ENCODE results near the gene NDUFS2. TPM values are rescaled to one million over a fixed set of nuclear protein-coding genes. Genes with fewer than 3 reads are reported as not detected.

The NDUFS2 gene
- total and polyA plus RNA-seq, 10 of the 15 experiments (the other 5 are each of a cell fraction or from before 2014, with no cell fraction given) = 66.5 to 215 (median 148) TPM

DNA sequence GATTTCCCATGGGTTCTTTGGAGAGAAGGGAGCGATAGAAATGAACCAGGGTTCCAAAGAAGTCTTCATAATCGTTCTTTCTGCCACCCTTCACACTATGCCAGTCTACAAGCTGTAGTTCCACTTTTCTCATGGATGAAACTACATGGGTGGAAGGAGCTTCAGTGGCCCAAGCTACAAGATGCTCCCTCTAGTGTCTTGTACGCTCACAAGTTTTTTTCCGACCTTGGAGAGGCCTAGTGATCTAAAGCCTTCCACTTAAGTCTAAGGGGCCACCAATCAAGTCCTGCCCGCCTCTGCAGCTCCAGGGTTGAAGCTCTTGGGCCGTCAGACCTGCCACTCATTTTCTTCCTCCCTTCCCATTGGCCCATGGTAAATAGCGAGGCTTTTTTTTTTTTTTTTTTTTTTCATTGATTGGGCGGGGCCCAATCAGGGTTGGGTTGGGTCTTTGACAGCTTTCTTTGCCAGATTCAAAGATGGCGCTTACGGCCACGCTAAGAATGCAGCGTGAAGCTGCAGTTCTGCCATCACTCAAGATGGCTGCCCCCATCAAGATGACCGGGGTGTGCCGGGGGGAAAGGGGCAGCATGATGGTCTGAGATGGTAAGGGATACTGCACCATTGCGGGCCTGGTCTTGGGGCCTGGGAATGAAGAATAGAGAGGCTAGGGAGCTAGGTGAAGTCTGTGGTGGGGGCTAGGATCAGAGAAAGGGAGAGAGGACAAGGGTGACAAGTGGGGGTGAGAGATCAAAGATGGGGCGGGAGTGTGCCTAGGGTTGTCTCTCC is 23.6 kb downstream of the NDUFS2 start, which contains the start of gene TOMM40L (continued):
- TF ChIP-seq RAD21 (IDR thresholded peaks at IDR 0.05; ENCODE audit: insufficient read depth, low read depth, low read length) = peak; percentile 61
- TF ChIP-seq, protein P1, sequence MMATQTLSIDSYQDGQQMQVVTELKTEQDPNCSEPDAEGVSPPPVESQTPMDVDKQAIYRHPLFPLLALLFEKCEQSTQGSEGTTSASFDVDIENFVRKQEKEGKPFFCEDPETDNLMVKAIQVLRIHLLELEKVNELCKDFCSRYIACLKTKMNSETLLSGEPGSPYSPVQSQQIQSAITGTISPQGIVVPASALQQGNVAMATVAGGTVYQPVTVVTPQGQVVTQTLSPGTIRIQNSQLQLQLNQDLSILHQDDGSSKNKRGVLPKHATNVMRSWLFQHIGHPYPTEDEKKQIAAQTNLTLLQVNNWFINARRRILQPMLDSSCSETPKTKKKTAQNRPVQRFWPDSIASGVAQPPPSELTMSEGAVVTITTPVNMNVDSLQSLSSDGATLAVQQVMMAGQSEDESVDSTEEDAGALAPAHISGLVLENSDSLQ (IDR thresholded peaks at IDR 0.05) = peak; percentile 99
- TF ChIP-seq, protein P2, sequence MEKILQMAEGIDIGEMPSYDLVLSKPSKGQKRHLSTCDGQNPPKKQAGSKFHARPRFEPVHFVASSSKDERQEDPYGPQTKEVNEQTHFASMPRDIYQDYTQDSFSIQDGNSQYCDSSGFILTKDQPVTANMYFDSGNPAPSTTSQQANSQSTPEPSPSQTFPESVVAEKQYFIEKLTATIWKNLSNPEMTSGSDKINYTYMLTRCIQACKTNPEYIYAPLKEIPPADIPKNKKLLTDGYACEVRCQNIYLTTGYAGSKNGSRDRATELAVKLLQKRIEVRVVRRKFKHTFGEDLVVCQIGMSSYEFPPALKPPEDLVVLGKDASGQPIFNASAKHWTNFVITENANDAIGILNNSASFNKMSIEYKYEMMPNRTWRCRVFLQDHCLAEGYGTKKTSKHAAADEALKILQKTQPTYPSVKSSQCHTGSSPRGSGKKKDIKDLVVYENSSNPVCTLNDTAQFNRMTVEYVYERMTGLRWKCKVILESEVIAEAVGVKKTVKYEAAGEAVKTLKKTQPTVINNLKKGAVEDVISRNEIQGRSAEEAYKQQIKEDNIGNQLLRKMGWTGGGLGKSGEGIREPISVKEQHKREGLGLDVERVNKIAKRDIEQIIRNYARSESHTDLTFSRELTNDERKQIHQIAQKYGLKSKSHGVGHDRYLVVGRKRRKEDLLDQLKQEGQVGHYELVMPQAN (conservative IDR thresholded peaks at IDR 0.05) = peak; percentile 55
- TF ChIP-seq IKZF1 (conservative IDR thresholded peaks at IDR 0.05) = no peak

DNA sequence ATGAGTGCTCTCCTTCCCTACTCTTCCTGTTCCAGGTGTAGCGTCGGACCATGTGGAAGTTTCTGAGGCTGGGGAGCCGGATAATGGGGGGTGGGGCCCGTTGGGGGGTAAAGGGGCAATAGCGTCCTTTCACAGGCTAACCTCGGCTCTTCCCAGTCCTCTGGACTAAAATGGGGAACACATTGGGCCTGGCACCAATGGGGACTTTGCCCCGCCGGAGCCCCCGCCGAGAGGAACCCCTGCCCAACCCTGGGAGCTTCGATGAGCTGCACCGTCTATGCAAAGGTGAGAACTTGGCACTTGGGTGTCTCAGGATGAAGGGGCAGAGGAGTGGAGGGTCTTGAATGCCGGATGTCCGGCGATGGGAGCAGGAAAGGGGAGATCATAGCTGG is 24.1 kb downstream of the NDUFS2 start:
- intact Hi-C loops (cut with micrococcal nuclease; ENCODE audit: unreplicated experiment) = loop anchor here (2.0 to 5.0 kb wide), 2 partner anchors 64 to 81 kb away; partner anchors contain the start of gene MPZ
- Histone ChIP-seq H3K9ac (ENCODE audit: control insufficient read depth, insufficient read depth, low read length) (peak overlapping the region; percentile 77), H3K36me3 (ENCODE audit: control insufficient read depth in 2 of 2, insufficient read depth in 2 of 2, low read length in 1 of 2) (peaks cover 3 to 4% of the 10 kb centered on the region in 2 experiments; a peak in 2 of 4 replicates), H3K27ac (ENCODE audit: control insufficient read depth, insufficient read depth) (peak overlapping the region; percentile 70), H2AFZ (ENCODE audit: control insufficient read depth, low read depth, low read length) (peak overlapping the region; percentile 98), H3K4me3 (peak overlapping the region; percentile 83), H3K9me3 (replicated peaks; ENCODE audit: control insufficient read depth, insufficient read depth, low read length) (no peaks in the 10 kb centered on the region), H3K4me1 (ENCODE audit: control insufficient read depth, insufficient read depth, low read length) (peaks cover 19% of the 10 kb centered on the region), H3K27me3 (replicated peaks in 1 of 2; ENCODE audit: control insufficient read depth in 2 of 2, insufficient read depth in 2 of 2, low read length in 1 of 2) (no peaks in the 10 kb centered on the region), H4K20me1 (ENCODE audit: control insufficient read depth, insufficient read depth) (no peaks in the 10 kb centered on the region), H3K4me2 (ENCODE audit: control insufficient read depth, insufficient read depth) (peak overlapping the region; percentile 95), H3K79me2 (ENCODE audit: control insufficient read depth, insufficient read depth, low read length) (peaks cover 10% of the 10 kb centered on the region)
- in situ Hi-C loops (cut with MboI) = loop anchor here (5.0 kb wide), 2 partner anchors 66 to 156 kb away; no protein-coding TSS in a partner anchor
- ChIA-PET POLR2A (interaction anchor here (0.6 to 1.6 kb wide), 13 partner anchors 15 to 156 kb away, joined by 3 to 22 read pairs (median 4); partner anchors contain the start of genes NDUFS2 and PPOX), CTCF (interaction anchor here (0.7 to 17.1 kb wide), 42 partner anchors 10 to 523 kb away, joined by 3 to 385 read pairs (median 7); partner anchors contain the start of genes B4GALT3, CFAP126, DUSP12 and FCER1G), RAD21 (ENCODE audit: unreplicated experiment) (interaction anchor here (1.0 to 5.0 kb wide), 30 partner anchors 10 to 1303 kb away, joined by 3 to 77 read pairs (median 14); partner anchors contain the start of genes ADAMTS4, B4GALT3, CFAP126 and FCER1G), SMC1A (ENCODE audit: uncharacterized antibody, unreplicated experiment) (interaction anchor here (0.9 to 6.3 kb wide), 31 partner anchors 10 to 515 kb away, joined by 3 to 72 read pairs (median 6); partner anchors contain the start of genes CFAP126, FCER1G, NDUFS2 and PPOX)
- ATAC-seq (no peak), FAIRE-seq (no peak), DNase-seq (ENCODE audit: low read depth, low spot score) (no peak)
- no peak for TF ChIP-seq CHD1 (IDR thresholded peaks at IDR 0.05; ENCODE audit: low read depth, low read length)
- TF ChIP-seq TBL1XR1 (IDR thresholded peaks at IDR 0.05; ENCODE audit: low read depth, low read length) = no peak
- TF ChIP-seq, protein P3, sequence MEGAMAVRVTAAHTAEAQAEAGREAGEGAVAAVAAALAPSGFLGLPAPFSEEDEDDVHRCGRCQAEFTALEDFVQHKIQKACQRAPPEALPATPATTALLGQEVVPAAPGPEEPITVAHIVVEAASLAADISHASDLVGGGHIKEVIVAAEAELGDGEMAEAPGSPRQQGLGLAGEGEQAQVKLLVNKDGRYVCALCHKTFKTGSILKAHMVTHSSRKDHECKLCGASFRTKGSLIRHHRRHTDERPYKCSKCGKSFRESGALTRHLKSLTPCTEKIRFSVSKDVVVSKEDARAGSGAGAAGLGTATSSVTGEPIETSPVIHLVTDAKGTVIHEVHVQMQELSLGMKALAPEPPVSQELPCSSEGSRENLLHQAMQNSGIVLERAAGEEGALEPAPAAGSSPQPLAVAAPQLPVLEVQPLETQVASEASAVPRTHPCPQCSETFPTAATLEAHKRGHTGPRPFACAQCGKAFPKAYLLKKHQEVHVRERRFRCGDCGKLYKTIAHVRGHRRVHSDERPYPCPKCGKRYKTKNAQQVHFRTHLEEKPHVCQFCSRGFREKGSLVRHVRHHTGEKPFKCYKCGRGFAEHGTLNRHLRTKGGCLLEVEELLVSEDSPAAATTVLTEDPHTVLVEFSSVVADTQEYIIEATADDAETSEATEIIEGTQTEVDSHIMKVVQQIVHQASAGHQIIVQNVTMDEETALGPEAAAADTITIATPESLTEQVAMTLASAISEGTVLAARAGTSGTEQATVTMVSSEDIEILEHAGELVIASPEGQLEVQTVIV (IDR thresholded peaks at IDR 0.05; ENCODE audit: borderline replicate concordance, partially characterized antibody) = no peak
- no peak for TF ChIP-seq RUNX3 (IDR thresholded peaks at IDR 0.05; ENCODE audit: low read length)
- TSS peak; percentile 58 for BruUV-seq (replicated peaks)
- 1% methylated on average over 15 of the region's 15 CpGs for WGBS (ENCODE audit: insufficient coverage, insufficient replicate concordance, low lambda C conversion rate, missing lambda C conversion rate)
